NCI-H510A (cell line): ENCODE data around the gene TBC1D21.

Experiments
- DNase-seq: peaks from one replicate; lab custom pipeline; 2025; lab: John Stamatoyannopoulos, UW

TBC1D21 gene, protein sequence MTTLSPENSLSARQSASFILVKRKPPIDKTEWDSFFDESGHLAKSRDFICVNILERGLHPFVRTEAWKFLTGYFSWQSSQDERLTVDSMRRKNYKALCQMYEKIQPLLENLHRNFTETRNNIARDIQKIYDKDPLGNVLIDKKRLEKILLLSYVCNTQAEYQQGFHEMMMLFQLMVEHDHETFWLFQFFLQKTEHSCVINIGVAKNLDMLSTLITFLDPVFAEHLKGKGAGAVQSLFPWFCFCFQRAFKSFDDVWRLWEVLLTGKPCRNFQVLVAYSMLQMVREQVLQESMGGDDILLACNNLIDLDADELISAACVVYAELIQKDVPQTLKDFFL

DNA sequence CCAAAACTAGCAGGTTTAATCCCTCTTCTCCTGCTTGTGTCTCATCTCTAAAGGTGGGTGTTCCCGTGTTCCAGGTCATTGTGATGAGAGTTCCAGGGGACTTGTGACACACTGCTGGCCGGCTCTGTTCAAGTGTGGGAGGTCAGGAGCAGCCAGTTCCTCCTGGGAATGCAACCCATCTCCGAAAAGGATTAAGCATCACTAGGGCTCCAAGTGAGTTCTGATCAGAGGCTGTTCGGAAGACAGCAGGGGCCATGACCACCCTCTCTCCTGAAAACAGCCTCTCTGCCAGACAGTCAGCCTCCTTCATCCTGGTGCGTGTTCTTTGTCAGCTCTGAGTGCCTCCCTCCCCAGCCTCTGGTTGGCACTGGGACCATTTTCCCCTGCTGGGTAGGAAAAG lies at the start of gene TBC1D21:
Gene TBC1D21, plus strand, starts transcription at position 109 of the 400 bp plus-strand sequence. Its CDS starts 146 bp downstream, at position 255.
- no peak for DNase-seq

DNA sequence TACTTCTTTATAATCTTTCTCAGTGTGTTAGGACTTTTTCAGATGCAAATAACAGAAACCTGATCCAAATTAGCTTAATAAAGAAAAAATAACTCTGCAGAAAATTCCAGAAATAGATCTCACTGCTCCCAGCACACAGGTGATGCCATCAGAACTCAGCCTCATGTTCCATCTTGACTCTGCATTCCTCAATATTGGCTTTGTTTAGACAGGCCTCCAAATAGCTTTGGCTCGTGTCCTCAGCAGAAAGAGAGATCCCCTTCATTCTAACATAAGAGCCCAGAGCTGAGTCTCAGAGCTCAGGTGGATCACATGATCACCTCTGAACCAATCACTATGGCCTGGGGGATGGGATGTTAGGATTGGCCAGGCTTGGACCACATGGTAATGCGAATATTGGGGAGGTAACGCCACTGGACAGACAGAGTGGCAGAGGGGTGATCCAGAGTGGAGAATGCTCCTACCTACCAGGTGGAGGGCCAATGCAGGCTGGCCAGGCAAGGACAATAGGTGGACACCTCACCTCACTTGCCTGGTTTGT lies 46.6 kb upstream of the TBC1D21 start:
- no peak for DNase-seq

DNA sequence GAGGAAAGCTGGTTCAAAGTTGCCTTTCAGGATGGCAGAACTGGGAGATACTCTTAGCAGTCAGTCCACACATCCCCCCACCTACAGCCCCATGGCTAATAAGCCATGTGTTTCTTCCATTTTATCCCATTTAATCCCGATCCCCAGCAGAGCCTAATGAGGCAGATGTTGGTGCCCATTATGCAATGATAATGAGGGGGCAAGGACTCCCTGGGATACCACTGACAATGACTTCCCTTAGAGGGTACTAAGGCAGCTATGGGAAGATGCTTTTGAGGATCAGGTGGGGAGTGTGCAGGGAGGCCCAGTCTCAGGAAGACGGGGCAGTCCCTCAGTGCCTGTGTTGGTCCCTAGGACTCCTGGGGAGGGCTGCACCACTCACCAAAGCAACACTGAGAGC lies 43.8 kb upstream of the TBC1D21 start:
- no peak for DNase-seq

DNA sequence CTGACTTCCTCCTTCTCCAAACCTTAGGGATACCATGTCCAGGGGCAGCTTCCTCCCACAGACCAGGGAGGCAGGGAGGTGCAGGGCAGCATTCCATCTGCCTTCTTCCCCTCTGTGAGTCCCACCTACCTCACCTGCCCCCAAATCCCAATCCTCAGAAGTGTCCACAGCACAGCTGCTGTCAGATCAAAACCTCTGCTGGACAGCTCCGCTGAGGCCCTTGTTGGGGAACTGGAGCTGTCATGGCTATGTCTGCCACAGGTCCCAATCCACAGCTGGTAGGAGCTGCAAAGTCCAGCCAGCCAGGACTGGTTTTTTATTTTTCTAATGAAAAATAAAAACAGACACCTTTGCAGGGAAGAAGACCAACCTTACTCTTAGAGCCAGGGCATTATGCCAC lies 40.7 kb upstream of the TBC1D21 start:
- no peak for DNase-seq

DNA sequence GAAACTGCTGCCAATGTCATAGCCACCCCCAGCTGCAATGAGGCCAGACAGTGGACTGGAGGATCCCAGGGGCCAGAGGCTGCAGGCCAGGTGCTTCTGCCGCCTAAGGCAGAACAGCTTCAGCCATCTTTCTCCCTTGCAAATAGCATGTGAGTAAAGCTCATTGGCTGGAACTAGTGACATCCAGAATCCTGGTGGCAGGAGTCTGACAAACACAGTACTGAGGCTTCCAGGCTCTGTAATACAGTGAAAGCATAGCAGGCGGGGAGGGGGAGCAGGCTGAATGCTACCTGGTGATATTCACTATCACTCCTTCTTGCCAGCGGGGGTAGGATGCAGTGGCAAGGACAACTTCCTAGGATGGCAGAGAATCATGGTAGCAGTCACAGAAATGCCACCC lies 36.5 kb upstream of the TBC1D21 start:
- DNase-seq: no peak

DNA sequence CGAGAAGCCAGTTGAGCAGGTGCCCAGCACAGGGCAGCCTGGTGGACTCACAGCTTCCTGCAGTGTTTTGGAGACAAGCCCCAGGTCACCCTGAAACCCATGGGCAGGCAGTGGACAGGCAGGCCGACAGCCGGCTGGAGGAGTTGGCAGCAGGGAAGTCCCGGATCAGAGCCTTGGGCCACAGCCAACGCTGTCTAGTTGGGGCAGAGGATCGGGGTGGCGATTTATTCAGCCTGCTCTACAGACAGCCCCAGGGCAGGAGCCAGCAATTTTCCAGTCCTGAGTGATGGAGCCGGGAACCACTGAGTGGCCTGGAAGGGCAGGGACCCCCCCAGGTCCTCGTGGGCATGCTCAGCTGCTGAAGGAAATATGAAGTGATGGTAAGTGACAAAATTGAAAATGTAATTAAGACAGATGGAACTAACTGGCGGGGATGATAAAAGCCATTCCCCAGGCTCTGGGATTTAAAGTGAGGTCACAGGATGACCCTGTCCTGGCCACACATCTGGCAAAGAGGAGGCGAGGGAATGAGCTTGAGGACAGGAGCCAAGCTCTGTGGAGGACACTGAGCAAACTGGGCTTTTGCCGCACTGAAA lies 34.4 kb upstream of the TBC1D21 start:
- no peak for DNase-seq

DNA sequence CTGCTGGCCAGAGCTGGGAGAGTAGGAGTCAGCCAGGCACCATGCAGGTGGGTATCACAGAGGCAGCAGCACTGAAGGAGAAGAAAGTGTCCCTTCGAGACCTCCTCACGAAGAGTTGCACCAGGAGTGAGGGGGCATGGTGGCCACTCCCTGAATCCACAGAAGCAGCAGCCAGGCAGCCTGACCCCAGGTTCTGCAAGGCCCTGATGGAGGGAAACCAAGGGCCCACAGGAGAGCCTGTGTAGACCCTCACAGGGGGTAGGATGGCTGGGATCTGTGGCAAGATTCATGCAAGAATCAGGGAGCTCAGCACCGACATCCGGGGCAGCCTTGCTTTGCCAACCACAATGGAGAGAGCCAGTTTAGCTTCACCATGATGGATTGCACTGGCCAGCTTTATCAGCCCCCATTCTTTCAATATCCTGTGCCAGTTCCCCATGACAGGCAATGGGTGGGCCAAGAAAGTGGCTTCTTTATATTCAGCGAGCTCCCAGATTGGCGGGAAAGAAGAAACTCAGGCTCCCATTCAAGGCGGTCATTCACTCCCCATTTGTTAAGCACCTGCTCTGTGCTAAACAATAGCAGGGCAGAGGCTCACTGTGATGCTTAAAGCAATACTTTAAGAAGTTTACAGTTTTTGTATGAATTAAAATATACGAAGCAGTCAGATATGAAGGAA lies 33.5 kb upstream of the TBC1D21 start:
- DNase-seq: no peak

DNA sequence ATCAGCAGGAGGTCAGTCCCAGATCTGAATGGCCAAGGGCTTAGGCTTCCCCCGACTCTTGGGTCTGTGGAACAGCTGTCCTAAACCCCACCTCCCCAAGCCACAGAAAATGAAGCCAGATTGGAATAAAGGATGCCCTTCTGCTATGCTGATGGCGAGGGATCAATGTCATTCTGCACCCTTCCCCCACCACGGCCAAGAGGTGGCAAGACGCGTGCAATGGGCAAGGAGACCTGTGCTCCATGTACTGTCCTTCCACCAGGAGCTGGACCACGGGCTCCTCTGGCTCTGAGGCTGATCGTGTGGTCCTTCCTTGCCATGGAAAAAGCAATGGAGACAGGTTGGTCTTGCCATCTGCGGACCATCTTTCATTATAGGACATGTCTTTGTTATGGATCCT lies 32.6 kb upstream of the TBC1D21 start:
- DNase-seq: no peak

DNA sequence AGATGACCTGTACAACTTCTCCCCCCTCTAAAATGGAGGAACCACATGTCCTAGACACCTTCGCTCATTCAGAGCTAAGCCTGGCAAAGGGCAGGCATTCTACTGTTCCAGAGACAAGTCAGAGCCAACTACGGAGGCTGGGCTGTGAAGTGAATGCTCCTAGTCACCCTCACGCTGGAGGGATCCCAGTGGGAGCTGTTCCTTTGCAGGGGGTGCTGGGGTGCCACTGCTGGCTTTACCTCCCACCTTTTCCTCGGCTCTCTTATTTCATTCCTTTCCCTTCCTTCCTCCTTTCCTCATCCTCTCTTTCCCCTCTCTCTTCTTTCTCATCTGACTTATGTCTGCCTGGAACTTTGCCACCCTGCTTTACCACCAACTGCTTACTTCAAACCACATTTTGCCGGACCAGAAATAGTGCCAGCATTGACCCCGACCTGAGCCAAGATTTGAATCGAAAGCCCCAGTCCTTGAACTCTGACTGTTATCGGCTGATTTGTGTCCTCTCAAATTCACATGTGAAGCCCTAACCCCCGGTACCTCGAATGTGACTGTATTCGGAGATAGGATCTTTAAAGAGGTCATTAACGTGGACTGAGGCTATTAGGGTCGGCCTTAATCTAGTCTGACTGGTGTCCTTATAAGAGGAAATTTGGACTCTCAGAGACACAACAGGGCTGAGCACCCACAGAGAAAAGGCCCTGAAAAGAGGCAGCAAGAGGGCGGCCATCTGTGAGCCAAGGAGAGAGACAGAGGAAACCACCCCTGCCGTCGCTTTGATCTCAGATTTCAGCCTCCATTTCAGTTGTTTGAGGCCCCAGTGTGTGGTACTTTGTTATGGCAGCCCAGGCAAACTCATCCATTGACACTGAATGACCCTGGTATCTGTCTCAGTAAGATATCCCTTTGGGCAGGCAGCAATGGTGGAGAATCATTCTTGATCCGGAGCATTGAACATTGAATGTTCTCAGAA lies 31.3 kb upstream of the TBC1D21 start:
- DNase-seq: no peak

DNA sequence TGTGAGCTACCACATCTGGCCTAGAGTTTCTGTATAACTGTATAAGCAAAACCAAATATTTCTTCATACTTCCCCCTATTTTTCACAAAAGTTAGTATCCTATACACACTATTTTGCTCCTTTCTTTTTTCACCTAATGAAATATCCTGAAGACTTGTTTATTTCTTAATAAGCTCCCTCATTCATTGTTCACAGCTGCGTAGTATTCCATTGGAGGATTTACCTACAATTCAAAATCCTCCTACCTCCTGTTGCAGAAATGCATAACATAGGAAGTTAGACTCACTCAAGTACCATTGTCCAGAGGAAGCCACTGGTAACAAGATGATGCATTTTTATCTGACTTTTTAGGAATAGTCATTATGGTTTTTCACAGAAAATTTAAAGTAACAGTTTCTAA lies 29.6 kb upstream of the TBC1D21 start:
- no peak for DNase-seq

DNA sequence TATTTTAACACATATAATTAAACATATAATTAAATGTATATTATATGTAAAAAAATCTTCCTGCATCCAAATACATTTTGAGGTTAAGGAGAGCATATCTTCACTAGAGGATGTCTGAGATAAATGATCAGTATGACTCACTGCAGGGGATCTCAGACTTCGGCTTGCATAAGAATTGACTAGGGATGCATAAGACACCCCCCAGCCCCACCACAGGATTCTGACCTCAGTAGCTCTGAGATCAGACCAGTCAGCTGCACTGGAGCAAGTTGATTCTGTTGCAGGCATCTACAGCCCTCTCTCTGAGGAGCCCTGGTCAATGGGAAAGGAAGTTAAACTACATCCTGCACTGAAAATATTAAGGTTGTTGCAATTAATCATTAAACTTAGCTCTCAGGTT lies 29.0 kb upstream of the TBC1D21 start:
- no peak for DNase-seq

DNA sequence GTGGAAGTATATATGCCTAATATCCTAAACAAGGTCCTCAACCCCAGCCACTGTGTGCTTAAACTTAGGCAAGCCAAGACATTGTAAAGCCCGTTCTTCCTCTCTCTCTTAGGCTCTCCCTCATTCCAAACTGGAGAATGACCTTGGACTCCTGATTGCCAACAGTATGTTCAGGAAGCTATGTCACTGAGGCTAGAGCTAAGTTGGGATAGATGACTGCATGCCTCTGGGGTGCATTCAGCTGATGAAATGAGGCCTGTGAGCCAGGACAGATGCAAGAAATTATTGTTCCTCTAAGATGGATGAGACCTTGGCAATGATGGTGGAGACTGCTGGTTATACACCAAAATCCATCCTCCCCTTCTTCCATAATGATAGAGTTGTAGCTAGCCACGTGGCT lies 27.9 kb upstream of the TBC1D21 start:
- no peak for DNase-seq

DNA sequence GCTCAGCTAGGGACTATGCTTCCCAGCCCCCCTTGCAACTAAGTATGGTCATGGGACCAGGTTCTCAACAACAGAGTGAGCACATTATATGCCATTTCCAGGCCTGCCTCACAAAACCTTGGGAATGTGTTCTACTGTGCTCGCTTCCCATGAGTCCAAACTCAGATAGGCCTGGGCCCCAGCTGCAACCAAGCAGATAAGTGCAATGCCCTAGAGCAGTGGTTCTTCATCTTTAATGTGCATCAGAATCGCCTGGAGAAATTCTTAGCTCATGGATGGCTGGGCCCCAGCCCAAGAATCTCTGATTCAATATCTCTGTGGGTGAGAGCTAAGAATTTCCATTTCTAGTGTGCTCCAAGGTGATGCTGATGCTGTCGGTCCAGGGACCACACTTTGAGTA lies 27.5 kb upstream of the TBC1D21 start:
- DNase-seq: no peak

DNA sequence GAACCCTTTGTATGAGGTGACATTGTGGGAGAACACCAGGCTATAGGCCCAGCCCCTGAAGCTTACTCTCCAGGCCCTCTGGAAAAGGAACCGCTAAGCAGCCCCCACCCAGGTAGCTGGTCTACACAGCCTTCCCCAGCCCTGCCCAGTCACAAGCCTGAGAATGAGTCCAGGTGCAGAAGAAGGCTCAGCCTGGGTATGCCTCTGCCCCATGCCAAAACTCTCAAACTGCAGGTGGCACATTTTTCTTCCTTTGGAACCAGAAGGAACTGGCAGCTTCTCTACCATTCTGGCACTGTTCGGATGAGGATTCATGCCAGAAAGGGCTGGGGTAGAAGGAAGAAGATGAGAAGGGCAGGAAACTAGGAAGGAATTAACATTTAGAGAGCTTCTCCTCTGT lies 23.7 kb upstream of the TBC1D21 start:
- no peak for DNase-seq

DNA sequence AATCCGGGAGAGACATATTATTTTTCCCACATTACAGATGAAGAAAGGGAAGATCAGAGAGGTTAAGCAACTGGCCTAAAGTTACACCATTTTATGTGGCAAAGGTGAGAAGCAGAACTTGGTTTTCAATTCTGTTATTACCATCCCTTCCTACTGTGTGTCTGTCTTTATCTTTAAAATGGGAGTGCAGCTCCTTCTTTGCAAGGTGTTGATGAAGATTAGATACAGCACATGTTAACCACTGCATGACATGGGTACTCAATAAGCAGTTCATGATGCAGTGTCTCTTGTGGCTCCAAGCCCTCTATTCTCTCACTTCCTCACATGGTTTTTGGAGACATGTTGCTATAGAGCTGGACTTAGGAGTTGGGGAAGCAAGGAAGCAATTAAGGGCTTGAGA lies 23.1 kb upstream of the TBC1D21 start:
- DNase-seq: no peak

DNA sequence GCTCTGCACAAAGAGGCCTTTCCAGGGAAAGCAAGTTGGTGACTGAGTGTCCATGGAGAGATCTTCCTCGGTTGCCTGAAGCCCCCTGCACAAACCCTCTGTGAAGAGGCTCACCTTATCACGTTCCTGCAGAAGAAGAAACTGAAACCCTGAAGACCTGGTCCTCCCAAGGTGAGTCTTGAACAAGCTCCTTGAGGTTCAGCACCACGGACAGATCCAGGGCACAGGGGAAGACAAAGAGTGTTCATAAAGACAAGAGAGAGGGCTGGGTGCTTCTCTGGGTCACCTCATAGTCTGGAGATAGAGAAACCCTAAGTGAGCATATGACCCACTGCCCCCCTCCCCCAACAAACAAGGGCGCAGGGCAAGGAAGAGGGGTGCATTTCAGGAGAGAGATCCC lies 21.7 kb upstream of the TBC1D21 start:
- no peak for DNase-seq

DNA sequence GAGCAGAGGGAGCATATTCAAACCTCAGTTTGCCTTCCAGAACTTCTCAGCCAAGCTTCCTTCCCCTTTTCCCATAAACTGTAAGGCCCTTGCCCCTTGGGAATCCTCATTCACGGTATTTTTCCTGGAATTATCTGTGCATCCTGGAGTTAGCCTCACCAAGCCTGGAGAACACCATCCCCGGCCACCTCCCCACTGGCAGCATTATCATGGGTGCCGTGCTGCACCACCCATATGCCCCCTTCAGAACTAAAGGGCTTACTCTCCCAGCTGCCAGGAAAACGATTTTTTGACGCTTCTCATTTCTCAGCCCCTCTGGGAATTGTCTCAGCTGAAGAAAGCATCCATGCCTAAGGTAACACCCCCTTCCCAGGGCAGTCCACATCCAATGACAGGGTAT lies 20.9 kb upstream of the TBC1D21 start:
- no peak for DNase-seq

DNA sequence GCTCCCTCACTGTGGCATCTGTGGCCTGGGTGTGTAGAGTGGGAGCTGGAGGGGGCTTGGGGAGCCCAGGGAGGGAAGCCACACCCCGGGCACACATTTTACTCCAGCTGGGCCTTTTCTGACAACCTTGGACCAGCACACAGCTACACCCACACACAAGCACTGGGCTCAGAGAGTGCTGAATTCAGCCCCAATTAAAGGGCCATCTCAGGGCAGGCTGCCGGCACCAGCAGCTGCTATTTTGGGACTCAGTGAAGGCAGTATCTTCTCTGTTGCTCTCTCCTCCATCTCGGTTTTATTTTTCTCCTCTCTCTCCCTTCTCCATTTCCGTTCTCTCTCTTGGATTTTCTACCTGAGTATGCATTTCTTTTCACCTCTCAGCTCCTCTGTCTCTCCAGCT lies 19.1 kb upstream of the TBC1D21 start:
- no peak for DNase-seq

DNA sequence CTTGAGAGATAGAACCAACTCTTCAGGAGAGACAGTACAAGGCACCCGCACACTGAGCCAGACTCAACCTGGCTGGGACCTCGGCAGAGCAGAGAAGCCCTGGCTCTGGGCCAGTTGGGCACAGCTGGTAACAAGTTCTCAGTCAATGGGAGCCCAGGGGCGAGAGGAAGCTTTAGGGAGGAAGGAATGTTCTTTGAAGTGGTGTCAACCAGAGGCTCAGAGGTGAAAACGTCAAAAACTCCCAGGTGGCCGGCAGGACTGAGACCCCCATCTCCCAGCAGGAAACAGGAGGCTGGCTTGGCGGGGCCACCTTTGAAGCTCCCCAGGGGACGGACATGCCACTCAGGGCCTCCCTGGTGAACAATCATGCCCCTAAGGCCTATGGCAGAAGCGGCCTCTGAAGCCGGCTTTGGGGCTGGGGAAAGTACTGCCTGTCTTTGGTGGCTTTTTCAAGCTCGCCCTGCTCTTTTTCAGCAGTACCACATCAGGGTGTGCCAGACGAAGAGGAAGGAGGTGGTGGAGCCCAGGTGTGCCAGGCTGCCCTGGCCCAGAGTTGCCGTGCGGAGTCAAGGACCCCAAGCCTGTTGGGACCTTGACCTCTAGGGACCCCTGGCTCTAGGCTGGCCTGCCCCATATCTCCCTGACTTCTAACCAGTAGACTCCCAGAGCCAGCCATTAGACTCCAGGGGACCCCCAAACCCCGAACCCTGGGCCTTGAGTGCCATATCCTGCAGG lies 16.7 kb upstream of the TBC1D21 start:
- DNase-seq: no peak

DNA sequence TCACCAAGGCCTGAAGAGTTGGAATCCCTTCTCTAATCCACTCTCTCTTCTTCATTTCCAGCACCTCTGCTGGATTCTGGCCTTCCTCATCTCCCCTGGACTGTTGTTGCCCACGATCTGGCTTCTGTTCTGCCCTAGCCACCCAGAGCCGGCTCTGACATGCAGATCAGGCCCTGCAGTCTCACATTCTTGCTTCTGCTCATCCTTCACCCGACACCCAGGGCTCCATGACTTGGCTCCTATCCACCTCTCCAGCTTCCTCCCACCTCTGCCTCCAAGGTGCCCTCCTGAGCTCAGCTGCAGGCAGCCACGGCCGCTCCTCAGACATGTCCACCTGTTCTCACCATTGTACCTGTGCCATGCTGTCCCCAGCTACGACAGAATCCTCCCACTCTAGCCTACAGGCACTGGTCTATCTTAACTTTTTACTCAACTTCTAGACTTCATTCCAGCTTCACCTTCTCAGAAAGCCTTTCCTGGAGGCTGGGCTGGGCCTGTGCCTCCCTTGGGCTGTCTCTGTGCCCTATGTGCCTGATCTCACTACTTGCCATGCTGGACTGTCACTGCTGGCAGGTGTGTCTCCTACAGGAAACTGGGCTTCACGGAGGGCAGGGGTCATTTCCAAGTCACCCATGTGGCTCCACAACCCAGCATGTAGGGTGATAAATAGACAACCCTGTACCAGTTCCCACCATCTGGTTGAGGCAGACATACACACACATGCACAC lies 16.0 kb upstream of the TBC1D21 start:
- DNase-seq: no peak

DNA sequence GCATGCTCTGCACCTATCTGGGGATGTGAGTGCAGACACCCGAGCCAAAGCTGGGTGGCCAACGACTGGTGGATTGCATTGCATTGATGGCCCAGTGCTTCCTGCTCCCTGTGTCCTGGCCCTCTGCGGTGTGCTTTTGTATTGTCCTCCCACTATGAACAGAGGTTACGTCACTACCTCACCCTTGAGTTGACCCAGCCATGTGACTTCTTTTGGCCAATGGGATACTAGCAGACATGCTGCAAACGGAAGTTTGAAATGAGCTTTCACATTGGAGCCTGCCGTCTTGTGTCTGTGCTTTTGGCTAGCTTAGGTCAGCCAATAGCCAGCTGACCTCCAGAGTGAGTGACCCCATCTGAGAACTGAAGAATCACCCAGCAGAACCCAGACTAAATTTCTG lies 15.3 kb upstream of the TBC1D21 start:
- no peak for DNase-seq
